ENCODE measurements around the gene PSMC3. TPM values are rescaled to one million over a fixed set of nuclear protein-coding genes. Genes with fewer than 3 reads are reported as not detected.

PSMC3 gene
- total RNA-seq, 1 experiment from 2014 or later, result 275 TPM

DNA sequence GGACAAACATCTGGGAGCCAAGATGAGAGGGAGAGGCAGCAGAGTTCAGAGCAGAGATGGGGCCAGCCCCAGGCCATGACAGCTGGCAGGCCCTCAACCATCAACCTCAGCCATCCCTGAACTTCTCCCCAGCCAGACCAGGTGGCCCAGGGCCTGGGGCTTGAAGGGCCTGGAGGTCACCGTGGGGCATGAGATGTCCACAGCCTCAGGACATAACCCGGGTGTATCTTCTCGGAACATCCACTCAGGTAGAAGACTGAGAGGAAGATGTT, 30.3 kb downstream of the PSMC3 start:
- POLR2A ChIA-PET (ENCODE audit: unreplicated experiment), result no interaction called here
- Histone ChIP-seq H3K4me1 (ENCODE audit: insufficient read depth, low read length) (no peaks in the 10 kb centered on the region), H3K9ac (ENCODE audit: low read length) (no peak overlapping the region), H3K4me2 (ENCODE audit: low read length) (no peak overlapping the region), H3K9me2 (replicated peaks; ENCODE audit: low read length) (no peaks in the 10 kb centered on the region), H3K4me3 (ENCODE audit: low read length) (no peak overlapping the region), H3F3A (ENCODE audit: low read length, unreplicated experiment) (no peaks in the 10 kb centered on the region), H3K27me3 (ENCODE audit: low read length) (no peaks in the 10 kb centered on the region), H4K20me1 (ENCODE audit: low read length) (no peaks in the 10 kb centered on the region), H3K79me2 (ENCODE audit: low read length) (no peaks in the 10 kb centered on the region), H3K9me3 (ENCODE audit: low read length) (no peaks in the 10 kb centered on the region), H3K27ac (ENCODE audit: low read length) (no peak overlapping the region), H3K36me3 (ENCODE audit: low read depth, low read length) (no peaks in the 10 kb centered on the region), H2AFZ (ENCODE audit: low read length) (no peak overlapping the region)
- CTCF ChIA-PET, result no interaction called here
- TF ChIP-seq, protein P1, sequence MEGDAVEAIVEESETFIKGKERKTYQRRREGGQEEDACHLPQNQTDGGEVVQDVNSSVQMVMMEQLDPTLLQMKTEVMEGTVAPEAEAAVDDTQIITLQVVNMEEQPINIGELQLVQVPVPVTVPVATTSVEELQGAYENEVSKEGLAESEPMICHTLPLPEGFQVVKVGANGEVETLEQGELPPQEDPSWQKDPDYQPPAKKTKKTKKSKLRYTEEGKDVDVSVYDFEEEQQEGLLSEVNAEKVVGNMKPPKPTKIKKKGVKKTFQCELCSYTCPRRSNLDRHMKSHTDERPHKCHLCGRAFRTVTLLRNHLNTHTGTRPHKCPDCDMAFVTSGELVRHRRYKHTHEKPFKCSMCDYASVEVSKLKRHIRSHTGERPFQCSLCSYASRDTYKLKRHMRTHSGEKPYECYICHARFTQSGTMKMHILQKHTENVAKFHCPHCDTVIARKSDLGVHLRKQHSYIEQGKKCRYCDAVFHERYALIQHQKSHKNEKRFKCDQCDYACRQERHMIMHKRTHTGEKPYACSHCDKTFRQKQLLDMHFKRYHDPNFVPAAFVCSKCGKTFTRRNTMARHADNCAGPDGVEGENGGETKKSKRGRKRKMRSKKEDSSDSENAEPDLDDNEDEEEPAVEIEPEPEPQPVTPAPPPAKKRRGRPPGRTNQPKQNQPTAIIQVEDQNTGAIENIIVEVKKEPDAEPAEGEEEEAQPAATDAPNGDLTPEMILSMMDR (conservative IDR thresholded peaks at IDR 0.05; ENCODE audit: low read depth, low read length), result no peak
- no peak for TF ChIP-seq EZH2 (IDR thresholded peaks at IDR 0.05; ENCODE audit: low read length, unreplicated experiment)
- no peak for TF ChIP-seq EZH2phosphoT487 (IDR thresholded peaks at IDR 0.05; ENCODE audit: borderline replicate concordance, low read length)
- ATAC-seq (no peak), DNase-seq (no peak)
- intact Hi-C loops (cut with micrococcal nuclease), result no loop called here
- BruUV-seq (replicated peaks), result no TSS peak

DNA sequence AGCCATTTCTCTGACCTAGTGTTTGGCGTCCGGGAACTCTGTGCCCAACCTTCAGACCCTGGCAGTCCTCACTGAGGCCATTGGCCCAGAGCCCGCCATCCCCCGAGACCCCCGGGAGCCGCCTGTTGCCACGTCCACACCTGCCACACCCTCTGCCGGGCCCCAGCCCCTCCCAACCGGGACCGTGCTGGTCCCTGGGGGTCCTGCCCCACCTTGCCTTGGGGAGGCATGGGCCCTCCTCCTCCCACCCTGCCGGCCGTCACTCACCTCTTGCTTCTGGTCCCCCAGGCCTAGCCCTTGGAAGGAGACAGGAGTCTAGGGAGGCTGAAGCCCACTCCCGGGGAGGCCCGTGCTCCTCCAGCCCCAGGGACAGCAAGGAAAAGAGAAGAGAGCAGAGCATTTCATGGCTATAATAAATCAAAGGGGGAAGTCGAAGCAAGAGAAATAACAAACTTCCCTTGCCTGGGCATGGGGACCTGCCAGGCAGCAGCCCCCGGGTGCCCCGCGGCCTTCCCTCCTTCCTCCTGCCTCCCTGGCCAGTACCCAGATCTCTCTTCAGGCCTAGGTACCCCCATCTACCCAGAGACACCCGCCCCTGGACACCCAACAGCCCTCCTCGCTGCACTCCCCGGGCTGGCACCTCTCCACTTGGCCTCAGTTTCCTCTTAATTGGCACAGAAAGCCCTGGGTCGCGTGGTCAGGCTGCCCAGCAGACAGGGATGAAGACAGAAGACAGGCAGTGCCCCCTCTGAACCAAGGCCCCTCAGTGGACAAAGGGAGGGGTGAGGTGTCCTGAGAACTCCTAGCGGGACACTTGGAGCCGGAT, 30.8 kb downstream of the PSMC3 start:
- ATAC-seq (no peak), DNase-seq (no peak)
- Histone ChIP-seq H3K9me2 (replicated peaks; ENCODE audit: low read length) (no peaks in the 10 kb centered on the region), H3K27me3 (ENCODE audit: low read length) (no peaks in the 10 kb centered on the region), H3F3A (ENCODE audit: low read length, unreplicated experiment) (no peaks in the 10 kb centered on the region), H3K4me2 (ENCODE audit: low read length) (no peak overlapping the region), H3K4me1 (ENCODE audit: insufficient read depth, low read length) (no peaks in the 10 kb centered on the region), H3K9me3 (ENCODE audit: low read length) (no peaks in the 10 kb centered on the region), H3K36me3 (ENCODE audit: low read depth, low read length) (no peaks in the 10 kb centered on the region), H4K20me1 (ENCODE audit: low read length) (no peaks in the 10 kb centered on the region), H2AFZ (ENCODE audit: low read length) (no peak overlapping the region), H3K9ac (ENCODE audit: low read length) (no peak overlapping the region), H3K4me3 (ENCODE audit: low read length) (no peak overlapping the region), H3K79me2 (ENCODE audit: low read length) (no peaks in the 10 kb centered on the region), H3K27ac (ENCODE audit: low read length) (no peak overlapping the region)
- TF ChIP-seq, protein P1 (conservative IDR thresholded peaks at IDR 0.05; ENCODE audit: low read depth, low read length), result no peak
- no peak for TF ChIP-seq EZH2phosphoT487 (IDR thresholded peaks at IDR 0.05; ENCODE audit: borderline replicate concordance, low read length)
- TF ChIP-seq EZH2 (IDR thresholded peaks at IDR 0.05; ENCODE audit: low read length, unreplicated experiment), result no peak
- ChIA-PET POLR2A (ENCODE audit: unreplicated experiment) (no interaction called here), CTCF (no interaction called here)
- BruUV-seq (replicated peaks), result no TSS peak
- intact Hi-C loops (cut with micrococcal nuclease), result no loop called here

DNA sequence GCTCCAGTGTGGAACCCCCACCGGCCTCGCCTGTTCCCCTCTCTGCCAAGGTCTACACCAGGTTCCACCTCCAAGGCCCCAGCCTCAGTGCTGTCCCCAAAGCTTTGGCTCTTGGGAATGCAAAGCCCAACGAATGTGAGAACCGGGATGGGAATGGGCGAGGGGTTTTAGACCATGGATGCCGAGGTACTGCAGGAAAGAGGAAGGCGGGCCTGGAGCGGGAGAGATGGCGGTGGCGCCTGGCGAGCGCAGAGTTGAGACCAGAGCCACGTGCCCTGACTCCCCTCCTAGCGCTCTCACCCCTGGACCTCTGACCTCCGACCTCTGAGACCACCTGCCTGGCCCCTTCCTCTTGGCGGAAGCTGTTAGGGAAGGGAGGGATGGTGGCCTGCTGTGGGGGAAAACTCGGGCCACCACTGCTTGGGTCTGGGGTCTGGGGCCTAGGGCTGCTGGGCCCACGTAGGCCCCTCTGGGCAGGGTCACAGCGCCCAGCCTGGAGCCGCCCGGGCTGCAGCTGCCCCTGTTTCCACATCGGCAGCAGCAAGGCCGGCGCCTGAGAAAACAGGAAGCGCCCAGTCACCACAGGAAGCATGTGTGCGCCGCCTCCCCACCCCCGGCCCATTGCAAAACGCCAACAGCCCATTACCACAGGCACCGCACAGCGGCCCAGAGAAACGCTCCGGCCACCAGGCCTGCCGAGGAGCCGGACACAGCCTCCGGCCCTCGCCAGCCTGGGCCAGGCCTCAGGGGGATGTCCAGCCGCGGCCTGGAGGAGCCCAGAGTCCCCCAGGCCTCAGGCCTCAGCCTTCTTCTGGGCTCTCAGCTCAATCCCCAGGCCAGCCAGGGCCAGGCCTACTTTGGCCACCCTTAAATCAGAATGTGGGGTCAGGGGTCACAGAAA, 31.7 kb downstream of the PSMC3 start:
- no peaks in the 10 kb centered on the region for H3K9me2 ChIP-seq (replicated peaks; ENCODE audit: low read length)
- H4K20me1 ChIP-seq (ENCODE audit: low read length), result no peaks in the 10 kb centered on the region
- no TSS peak for BruUV-seq (replicated peaks)
- H3F3A ChIP-seq (ENCODE audit: low read length, unreplicated experiment), result no peaks in the 10 kb centered on the region
- no peaks in the 10 kb centered on the region for H3K36me3 ChIP-seq (ENCODE audit: low read depth, low read length)
- no peak overlapping the region for H2AFZ ChIP-seq (ENCODE audit: low read length)
- no peak overlapping the region for H3K4me3 ChIP-seq (ENCODE audit: low read length)
- DNase-seq (no peak), ATAC-seq (no peak)
- TF ChIP-seq, protein P1 (conservative IDR thresholded peaks at IDR 0.05; ENCODE audit: low read depth, low read length), result no peak
- TF ChIP-seq EZH2phosphoT487 (IDR thresholded peaks at IDR 0.05; ENCODE audit: borderline replicate concordance, low read length) (no peak), EZH2 (IDR thresholded peaks at IDR 0.05; ENCODE audit: low read length, unreplicated experiment) (no peak)
- no peaks in the 10 kb centered on the region for H3K4me1 ChIP-seq (ENCODE audit: insufficient read depth, low read length)
- H3K79me2 ChIP-seq (ENCODE audit: low read length), result no peaks in the 10 kb centered on the region
- H3K27me3 ChIP-seq (ENCODE audit: low read length), result no peaks in the 10 kb centered on the region
- H3K9me3 ChIP-seq (ENCODE audit: low read length), result no peaks in the 10 kb centered on the region
- intact Hi-C loops (cut with micrococcal nuclease), result no loop called here
- no peak overlapping the region for H3K9ac ChIP-seq (ENCODE audit: low read length)
- H3K27ac ChIP-seq (ENCODE audit: low read length), result no peak overlapping the region
- ChIA-PET CTCF (no interaction called here), POLR2A (ENCODE audit: unreplicated experiment) (no interaction called here)
- H3K4me2 ChIP-seq (ENCODE audit: low read length), result no peak overlapping the region
